HCT116 (cell line): ENCODE results near the gene SCP2. TPM values are rescaled to one million over a fixed set of nuclear protein-coding genes. Genes with fewer than 3 reads are reported as not detected.

Experiments
- ATAC-seq: fragments of 200-7000 bp; cut with Tn5 transposase; 2 replicates; pipeline ENCODE4 v1.9.1; 2020; ENCODE audit warnings: mild to moderate bottlenecking, moderate library complexity
- BruUV-seq: library from RNA; stranded (reverse); fragments of 400-500 nt; replicated peaks from 2 replicates; lab custom pipeline; 2021; lab: Mats Ljungman, UMichigan
- CTCF ChIA-PET: fragments of 300-600 bp; sonication (Branson Sonifier 250); formaldehyde crosslinking; loops from one replicate; lab custom pipeline; 2021; ENCODE audit warnings: antibody characterized with exemption; lab: Charles Lee
- POLR2A ChIA-PET: fragments of 300-600, 350-600 bp; sonication (Branson Sonifier 250); formaldehyde crosslinking; loops from one replicate; lab custom pipeline; 2021; ENCODE audit warnings: antibody characterized with exemption; lab: Charles Lee
- RAD21 ChIA-PET, 2 experiments: fragments of 300-600 bp; sonication (Branson Sonifier 250); formaldehyde crosslinking; loops; one replicate each; lab custom pipeline; 2023; ENCODE audit warnings: low total read pairs in 2 of 2; ENCODE audit not compliant: uncharacterized antibody in 2 of 2, unreplicated experiment in 2 of 2, low non-redundant PET in 1 of 2; lab: Charles Lee
- DNase-seq: peaks from one replicate; pipeline ENCODE4 v3.0.0-alpha.2; 2010; ENCODE audit warnings: low read depth, low spot score
- H2AFZ ChIP-seq: fragments of 200-600 bp; shearing (Covaris generic), sonication (generic); 2 replicates; pipeline ENCODE4 v1.6.1; 2017; ENCODE audit warnings: low read depth, mixed run types, mixed read lengths, antibody characterized with exemption, low read length; ENCODE audit not compliant: poor library complexity, severe bottlenecking
- H3K27ac ChIP-seq: 2 replicates; pipeline ENCODE4 v1.5.1; 2012; ENCODE audit warnings: low read depth, low read length
- H3K27me3 ChIP-seq: fragments of 200-600 bp; sonication (generic); 2 replicates; pipeline ENCODE4 v1.6.1; 2016; ENCODE audit warnings: mixed run types, low read length, mixed read lengths; ENCODE audit not compliant: insufficient read depth
- H3K36me3 ChIP-seq, 2 experiments: fragments of 200-500 bp in 1 of 2; fragments of 200-600 bp in 1 of 2; sonication (Bioruptor generic) in 1 of 2; sonication (generic) in 1 of 2; 2 replicates each; pipeline versions ENCODE4 v1.5.1 to v1.6.1; 2014 to 2016; ENCODE audit warnings: low read length in 2 of 2, inconsistent platforms in 1 of 2, mixed read lengths in 1 of 2, mixed run types in 1 of 2; ENCODE audit not compliant: insufficient read depth in 2 of 2, control insufficient read depth in 1 of 2
- H3K4me1 ChIP-seq, 2 experiments: fragments of 200-600 bp in 1 of 2; sonication (generic) in 1 of 2; 2 replicates each; pipeline versions ENCODE4 v1.5.1 to v1.6.1; 2012 to 2017; ENCODE audit warnings: low read length in 2 of 2, inconsistent platforms in 1 of 2, mild to moderate bottlenecking in 1 of 2, mixed read lengths in 1 of 2, mixed run types in 1 of 2, moderate library complexity in 1 of 2; ENCODE audit not compliant: insufficient read depth in 2 of 2, control insufficient read depth in 1 of 2
- H3K4me2 ChIP-seq: fragments of 200-600 bp; sonication (generic); 2 replicates; pipeline ENCODE4 v1.6.1; 2017; ENCODE audit warnings: mixed run types, low read length, mixed read lengths
- H3K4me3 ChIP-seq, 2 experiments: fragments of 200-600 bp in 1 of 2; sonication (generic) in 1 of 2; replicated peaks in 1 of 2; 2 replicates each; pipeline ENCODE4 v1.5.1; 2011 to 2016; ENCODE audit warnings: low read length in 2 of 2, control low read depth in 1 of 2, low read depth in 1 of 2, mild to moderate bottlenecking in 1 of 2, mixed read lengths in 1 of 2, mixed run types in 1 of 2
- H3K79me2 ChIP-seq: fragments of 200-600 bp; sonication (generic); 2 replicates; pipeline ENCODE4 v1.6.1; 2017; ENCODE audit warnings: mild to moderate bottlenecking, mixed run types, low read length, moderate library complexity, mixed read lengths; ENCODE audit not compliant: insufficient read depth
- H3K9ac ChIP-seq: fragments of 200-600 bp; sonication (generic); 2 replicates; pipeline ENCODE4 v1.6.1; 2016; ENCODE audit warnings: low read length, mixed read lengths
- H3K9me2 ChIP-seq: fragments of 200-600 bp; sonication (generic), shearing (Covaris generic); 2 replicates; pipeline ENCODE4 v1.6.1; 2017; ENCODE audit warnings: mixed run types, mild to moderate bottlenecking, moderate library complexity; ENCODE audit not compliant: insufficient read depth
- H3K9me3 ChIP-seq, 2 experiments: fragments of 200-500 bp in 1 of 2; fragments of 200-600 bp in 1 of 2; sonication (Bioruptor generic) in 1 of 2; sonication (generic) in 1 of 2; 2 replicates each; pipeline ENCODE4 v1.6.1; 2014 to 2017; ENCODE audit warnings: low read length in 2 of 2, mixed read lengths in 2 of 2, inconsistent platforms in 1 of 2, low read depth in 1 of 2, mild to moderate bottlenecking in 1 of 2, mixed run types in 1 of 2, moderate library complexity in 1 of 2; ENCODE audit not compliant: control insufficient read depth in 1 of 2, insufficient read depth in 1 of 2
- H4K20me1 ChIP-seq: fragments of 200-600 bp; sonication (generic), shearing (Covaris generic); 2 replicates; pipeline ENCODE4 v1.6.1; 2017; ENCODE audit warnings: mixed run types, mild to moderate bottlenecking, moderate library complexity; ENCODE audit not compliant: insufficient read depth
- CBX3 ChIP-seq: IDR thresholded peaks from 2 replicates; pipeline ENCODE4 v1.6.1; 2012; ENCODE audit warnings: low read depth
- CEBPB ChIP-seq: IDR thresholded peaks from 2 replicates; pipeline ENCODE4 v1.6.1; 2012; ENCODE audit warnings: low read depth
- EZH2phosphoT487 ChIP-seq: fragments of 200-600 bp; IDR thresholded peaks from 2 replicates; pipeline ENCODE4 v1.6.1; 2018; ENCODE audit warnings: antibody characterized with exemption, borderline replicate concordance
- FOSL1 ChIP-seq: IDR thresholded peaks from 2 replicates; pipeline ENCODE4 v1.6.1; 2012; ENCODE audit warnings: low read depth
- JUND ChIP-seq: IDR thresholded peaks from 2 replicates; pipeline ENCODE4 v1.6.1; 2012
- POLR2A ChIP-seq: IDR thresholded peaks from 2 replicates; pipeline ENCODE4 v1.7.0; 2011; ENCODE audit warnings: borderline replicate concordance; ENCODE audit not compliant: insufficient read depth, insufficient read length; ENCODE audit errors: extremely low read depth
- REST ChIP-seq: IDR thresholded peaks from 2 replicates; pipeline ENCODE4 v1.6.1; 2012; ENCODE audit warnings: low read depth
- SP1 ChIP-seq: IDR thresholded peaks from 2 replicates; pipeline ENCODE4 v1.6.1; 2012; ENCODE audit warnings: low read depth
- SRF ChIP-seq: IDR thresholded peaks from 2 replicates; pipeline ENCODE4 v1.6.1; 2012; ENCODE audit warnings: low read depth
- TCF7L2 ChIP-seq: IDR thresholded peaks from 2 replicates; pipeline ENCODE4 v1.7.0; 2011; ENCODE audit warnings: borderline replicate concordance, inconsistent platforms; ENCODE audit not compliant: insufficient read depth, insufficient read length; ENCODE audit errors: extremely low read depth
- intact Hi-C: fragments of 100-400 bp; cut with micrococcal nuclease; formaldehyde crosslinking; loops from 2 replicates; pipeline ENCODE4 v1.10.0; 2022
- total RNA-seq: library from RNA; stranded (reverse); gene quantifications from one replicate; pipeline ENCODE4 v1.2.1, GENCODE V29; 2021; ENCODE audit not compliant: unreplicated experiment
- TF ChIP-seq, protein P1 (sequence below): IDR thresholded peaks from 2 replicates; pipeline ENCODE4 v1.6.1; 2012
- TF ChIP-seq, protein P2 (sequence below), 3 experiments: fragments of 200-600 bp in 1 of 3; sonication (generic) in 1 of 3; IDR thresholded peaks in 2 of 3; conservative IDR thresholded peaks in 1 of 3; 2 replicates each; pipeline ENCODE4 v1.5.1; 2012 to 2017; ENCODE audit warnings: low read depth in 2 of 3, low read length in 2 of 3, antibody characterized with exemption in 1 of 3, borderline replicate concordance in 1 of 3, control low read depth in 1 of 3, mild to moderate bottlenecking in 1 of 3, mixed read lengths in 1 of 3, mixed run types in 1 of 3, moderate library complexity in 1 of 3; ENCODE audit not compliant: insufficient read depth in 1 of 3
- TF ChIP-seq, protein P3 (sequence below): IDR thresholded peaks from 2 replicates; pipeline ENCODE4 v1.6.1; 2012

The SCP2 gene
- total RNA-seq, 1 experiment from 2014 or later: 62.0 TPM

- TF ChIP-seq REST: no peak
- no peak for TF ChIP-seq SP1
- no peak for TF ChIP-seq CBX3
- no peak for TF ChIP-seq SRF
- no peak for TF ChIP-seq TCF7L2
- no peak for TF ChIP-seq EZH2phosphoT487
- no peak for TF ChIP-seq POLR2A
- TF ChIP-seq CEBPB: no peak
Measured at GRCh38 chr1:53093778-53094532, 166.9 kb downstream of the SCP2 start (continued).

DNA sequence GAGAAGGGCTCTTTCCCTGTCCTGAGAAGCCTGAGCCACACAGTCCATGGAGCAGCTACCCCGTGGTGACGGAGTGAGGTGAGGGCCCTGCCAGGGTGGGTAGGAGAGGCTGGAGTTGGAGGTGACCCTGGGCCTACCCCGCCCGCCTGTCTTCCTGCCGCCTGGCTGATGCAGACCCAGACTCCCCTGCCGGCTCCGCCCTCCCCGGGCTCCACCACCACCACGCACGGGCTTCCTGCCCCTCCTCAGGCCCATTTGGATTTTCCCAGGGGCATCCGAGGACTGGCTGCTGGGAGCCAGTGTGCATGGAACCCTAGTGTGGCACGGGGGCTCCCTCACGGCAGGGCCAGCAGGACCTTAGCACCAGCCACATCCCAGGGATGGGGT, 167.4 kb downstream of the SCP2 start:
- no peaks in the 10 kb centered on the region for H3K79me2 ChIP-seq
- H3K27me3 ChIP-seq: no peaks in the 10 kb centered on the region
- no peak overlapping the region for H3K4me2 ChIP-seq
- H3K27ac ChIP-seq: no peak overlapping the region; the same call in 1 of the 2 replicates
- H4K20me1 ChIP-seq: no peaks in the 10 kb centered on the region
- H3K4me3 ChIP-seq: no peak overlapping the region
- no peaks in the 10 kb centered on the region for H3K36me3 ChIP-seq
- H3K4me1 ChIP-seq: peaks cover 0 to 8% of the 10 kb centered on the region in 2 experiments; a peak in 2 of 4 replicates
- BruUV-seq: no TSS peak
- ChIA-PET CTCF (no interaction called here), POLR2A (no interaction called here), RAD21 (no interaction called here)
- TF ChIP-seq, protein P1, sequence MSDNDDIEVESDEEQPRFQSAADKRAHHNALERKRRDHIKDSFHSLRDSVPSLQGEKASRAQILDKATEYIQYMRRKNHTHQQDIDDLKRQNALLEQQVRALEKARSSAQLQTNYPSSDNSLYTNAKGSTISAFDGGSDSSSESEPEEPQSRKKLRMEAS: no peak
- TF ChIP-seq JUND: no peak
- TF ChIP-seq, protein P2, sequence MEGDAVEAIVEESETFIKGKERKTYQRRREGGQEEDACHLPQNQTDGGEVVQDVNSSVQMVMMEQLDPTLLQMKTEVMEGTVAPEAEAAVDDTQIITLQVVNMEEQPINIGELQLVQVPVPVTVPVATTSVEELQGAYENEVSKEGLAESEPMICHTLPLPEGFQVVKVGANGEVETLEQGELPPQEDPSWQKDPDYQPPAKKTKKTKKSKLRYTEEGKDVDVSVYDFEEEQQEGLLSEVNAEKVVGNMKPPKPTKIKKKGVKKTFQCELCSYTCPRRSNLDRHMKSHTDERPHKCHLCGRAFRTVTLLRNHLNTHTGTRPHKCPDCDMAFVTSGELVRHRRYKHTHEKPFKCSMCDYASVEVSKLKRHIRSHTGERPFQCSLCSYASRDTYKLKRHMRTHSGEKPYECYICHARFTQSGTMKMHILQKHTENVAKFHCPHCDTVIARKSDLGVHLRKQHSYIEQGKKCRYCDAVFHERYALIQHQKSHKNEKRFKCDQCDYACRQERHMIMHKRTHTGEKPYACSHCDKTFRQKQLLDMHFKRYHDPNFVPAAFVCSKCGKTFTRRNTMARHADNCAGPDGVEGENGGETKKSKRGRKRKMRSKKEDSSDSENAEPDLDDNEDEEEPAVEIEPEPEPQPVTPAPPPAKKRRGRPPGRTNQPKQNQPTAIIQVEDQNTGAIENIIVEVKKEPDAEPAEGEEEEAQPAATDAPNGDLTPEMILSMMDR (IDR thresholded peaks at IDR 0.05 in 2 of 3, conservative IDR thresholded peaks at IDR 0.05 in 1 of 3; ENCODE audit: borderline replicate concordance in 1 of 3, insufficient read depth in 1 of 3, low read depth in 2 of 3, low read length in 2 of 3): no peak
- TF ChIP-seq SP1: no peak
- TF ChIP-seq, protein P3, sequence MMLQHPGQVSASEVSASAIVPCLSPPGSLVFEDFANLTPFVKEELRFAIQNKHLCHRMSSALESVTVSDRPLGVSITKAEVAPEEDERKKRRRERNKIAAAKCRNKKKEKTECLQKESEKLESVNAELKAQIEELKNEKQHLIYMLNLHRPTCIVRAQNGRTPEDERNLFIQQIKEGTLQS: no peak
- no peak for TF ChIP-seq EZH2phosphoT487
- no peak for TF ChIP-seq FOSL1
- TF ChIP-seq SRF: no peak
- no peak overlapping the region for H2AFZ ChIP-seq
- no peaks in the 10 kb centered on the region for H3K9me2 ChIP-seq
- intact Hi-C loops: no loop called here
- ATAC-seq (no peak), DNase-seq (no peak)
- H3K9ac ChIP-seq: no peak overlapping the region
- H3K9me3 ChIP-seq: peaks cover 12 to 38% of the 10 kb centered on the region in 2 experiments; a peak in 2 of 4 replicates
